Measurements from ENCODE around the gene TM9SF4.

DNA sequence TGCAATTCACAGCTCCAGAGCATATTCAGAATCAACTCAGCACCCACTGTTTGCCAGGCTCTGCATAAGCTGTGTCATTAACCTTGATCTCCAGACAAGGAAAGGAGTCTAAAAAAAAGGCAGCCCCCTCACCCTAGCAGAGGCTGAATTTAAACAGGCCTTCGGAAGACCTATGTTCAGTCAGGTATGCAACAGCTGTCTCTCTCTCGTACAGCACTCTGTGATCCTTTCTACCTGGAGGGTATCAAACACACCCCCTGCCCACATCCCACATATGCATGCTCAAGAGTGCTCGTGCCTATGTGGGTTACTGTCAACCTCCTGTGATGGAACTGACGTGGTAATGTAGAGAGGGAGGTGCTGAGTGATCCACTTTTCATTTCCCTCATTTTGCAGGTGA lies 89.5 kb downstream of the TM9SF4 start:
- TF ChIP-seq EZH2phosphoT487 (IDR thresholded peaks at IDR 0.05; ENCODE audit: insufficient read depth, low read depth) (no peak), EZH2 (IDR thresholded peaks at IDR 0.05; ENCODE audit: insufficient read depth, poor library complexity, severe bottlenecking) (no peak)
